ENCODE results near the gene GBGT1.

Gene GBGT1

DNA sequence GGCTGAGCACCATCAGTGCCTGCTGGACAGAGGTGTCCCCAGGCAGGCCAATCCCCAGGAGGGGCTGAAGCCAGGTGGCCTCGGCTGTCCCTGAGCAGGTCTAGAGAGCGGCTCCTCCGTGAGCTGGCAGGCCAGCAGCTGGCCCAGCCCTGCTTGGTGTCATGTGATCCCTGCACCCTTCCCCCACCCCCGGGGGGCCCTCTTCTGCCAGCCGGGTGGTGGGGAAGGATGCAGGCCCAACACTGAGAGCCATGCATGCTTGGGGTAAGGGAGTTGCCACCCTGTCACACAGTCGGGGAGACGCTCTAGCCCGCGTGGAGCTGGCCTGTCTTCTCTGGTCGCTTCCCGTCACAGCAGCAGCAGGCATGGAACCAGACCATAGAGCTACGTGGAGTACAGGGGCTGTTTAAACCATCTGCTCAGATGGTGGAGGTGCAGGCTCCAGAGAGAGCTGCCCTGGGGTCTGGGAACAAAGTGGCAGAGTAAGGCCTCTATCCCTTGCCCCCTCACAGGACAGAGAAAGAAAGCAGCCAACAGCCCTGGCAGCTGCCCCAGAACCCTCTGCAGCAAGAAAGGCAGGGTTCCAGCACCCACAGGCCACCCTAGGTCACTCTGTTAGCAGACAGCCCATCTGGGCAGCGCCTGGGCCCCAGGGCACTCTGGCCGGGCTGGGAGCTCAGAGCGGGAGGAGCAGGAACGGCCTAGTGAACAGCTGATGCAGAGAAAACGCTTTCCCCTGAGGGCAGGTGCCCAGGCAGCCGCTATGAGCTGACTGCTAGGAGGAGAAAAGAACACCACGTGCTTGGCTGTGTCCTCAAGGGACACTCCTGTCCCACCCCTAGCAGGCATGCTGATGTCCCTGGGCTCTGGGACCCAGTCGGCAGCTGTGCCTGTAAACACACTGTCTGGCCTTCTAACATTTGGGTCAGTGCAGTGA is 49.5 kb downstream of the GBGT1 start:
- no peak for DNase-seq (ENCODE audit: low read depth in 3 of 3)

DNA sequence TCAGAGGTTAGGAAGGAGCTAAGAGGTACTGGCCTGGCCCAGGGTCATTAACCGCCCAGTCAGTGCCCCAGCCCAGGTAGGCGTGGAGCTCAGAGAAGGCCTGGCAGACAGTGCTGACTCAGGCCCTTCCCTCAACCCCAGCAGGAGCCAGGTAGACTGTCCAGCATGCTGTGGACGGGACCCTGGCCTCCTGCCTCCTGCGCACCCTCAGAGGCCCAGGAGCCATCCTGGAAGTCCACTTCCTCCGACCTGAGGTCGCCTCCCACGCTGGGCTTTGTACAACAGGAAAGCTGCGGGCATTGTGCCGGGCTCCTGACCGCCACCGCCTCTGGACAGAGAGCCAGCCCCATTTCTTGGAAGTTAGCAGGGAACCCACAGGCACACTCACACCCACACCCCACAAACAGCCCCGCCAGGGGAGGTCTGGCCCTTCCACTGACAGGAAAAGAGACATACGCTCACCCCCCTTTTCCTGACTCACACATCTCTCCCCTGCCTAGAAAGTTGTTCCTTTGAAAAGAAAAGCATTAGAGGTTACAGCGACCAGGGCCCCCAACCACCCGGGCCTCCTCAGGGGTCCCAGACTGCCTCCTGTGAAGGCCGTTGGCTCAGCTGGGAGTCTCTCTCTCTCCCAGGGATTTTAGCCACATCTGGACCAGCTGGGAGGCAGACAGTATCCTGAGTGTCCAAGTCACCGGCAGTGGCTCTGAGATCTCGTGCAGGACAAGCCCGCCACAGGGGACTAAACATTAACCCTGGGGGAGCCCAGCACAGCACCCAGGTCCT is 50.4 kb downstream of the GBGT1 start:
- no peak for DNase-seq (ENCODE audit: low read depth in 3 of 3)

- DNase-seq (ENCODE audit: low read depth in 3 of 3), result no peak
Observed at GRCh38 chr9:133112663-133113026, 51.1 kb downstream of the GBGT1 start.

DNA sequence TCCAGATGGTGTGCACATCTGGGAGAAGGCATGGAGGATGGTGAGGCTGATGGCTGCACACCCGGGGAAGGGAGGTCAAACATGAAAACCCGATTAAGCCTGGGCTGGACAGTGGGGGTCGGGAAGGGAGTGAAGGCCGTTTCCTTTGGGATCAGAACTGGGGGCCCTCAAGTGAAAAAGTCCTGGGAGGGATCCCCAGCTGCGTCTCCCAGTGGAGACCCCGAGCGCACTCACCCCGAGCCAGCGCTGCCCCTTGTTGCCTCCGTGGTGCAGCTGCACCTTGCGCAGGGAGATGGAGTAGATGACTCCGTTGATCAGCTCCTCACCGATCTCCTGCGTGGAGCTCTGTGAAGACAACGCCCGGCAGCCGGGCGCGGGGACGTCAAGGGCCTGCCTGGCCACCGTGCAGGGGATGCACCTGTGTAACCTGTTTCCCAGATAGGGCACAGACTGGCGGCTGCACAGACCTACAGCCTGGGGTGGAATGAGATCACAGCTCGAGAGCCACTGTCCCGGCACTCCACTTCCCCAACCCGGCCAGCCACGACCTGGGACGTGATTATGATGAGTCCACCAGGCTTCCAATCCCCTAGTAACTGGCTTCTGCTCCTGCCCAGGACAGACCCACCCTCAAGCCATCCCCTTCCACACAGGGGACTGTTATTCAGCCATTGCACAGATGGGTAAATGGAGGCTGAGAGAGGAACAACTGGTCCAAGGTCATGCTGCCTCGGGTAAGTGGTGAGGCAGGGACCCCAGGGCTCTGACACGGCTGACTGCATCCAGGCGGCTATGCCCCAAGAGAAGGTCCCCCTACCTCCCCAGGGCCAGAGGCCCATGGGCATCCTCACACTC is 51.7 kb downstream of the GBGT1 start:
- DNase-seq (ENCODE audit: low read depth in 3 of 3), result no peak

DNA sequence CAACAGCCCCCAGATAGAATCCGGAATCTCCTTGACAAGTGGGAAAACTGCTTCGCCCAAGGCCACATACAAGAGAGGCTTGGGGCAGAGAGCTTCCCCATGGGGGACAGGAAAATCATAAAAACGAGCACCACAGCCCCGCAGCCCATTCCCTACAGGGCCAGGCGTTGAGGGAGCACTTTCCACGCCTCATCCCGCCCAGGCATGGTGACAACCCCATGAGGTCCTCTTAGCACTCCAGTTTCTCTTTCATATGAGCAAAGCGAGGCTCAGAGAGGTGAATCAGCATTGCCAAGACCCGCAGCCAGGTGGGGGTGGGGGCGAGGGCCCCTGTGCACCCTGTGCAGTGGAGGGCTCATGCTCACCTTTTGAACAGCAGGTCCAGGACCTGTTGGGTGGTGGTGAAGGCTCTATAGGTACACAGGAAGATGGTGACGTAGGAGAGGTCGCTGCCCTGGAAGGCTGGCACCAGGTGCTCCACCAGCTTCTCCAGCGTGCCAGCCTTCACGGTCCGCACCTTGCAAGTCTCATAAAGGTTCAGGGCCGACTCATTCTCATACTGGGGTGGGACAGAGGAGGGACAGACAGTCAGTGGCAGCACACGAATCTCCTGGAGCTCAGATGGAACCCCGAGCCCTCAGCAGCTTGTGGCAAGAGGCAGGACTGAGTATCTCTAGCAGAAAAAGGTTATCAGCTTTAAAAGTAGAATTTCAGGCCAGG is 53.6 kb downstream of the GBGT1 start:
- DNase-seq (ENCODE audit: low read depth in 3 of 3), result no peak

GRCh38 chr9:133108794-133109641 is 54.7 kb downstream of the GBGT1 start:
- DNase-seq (ENCODE audit: low read depth in 3 of 3), result no peak

DNA sequence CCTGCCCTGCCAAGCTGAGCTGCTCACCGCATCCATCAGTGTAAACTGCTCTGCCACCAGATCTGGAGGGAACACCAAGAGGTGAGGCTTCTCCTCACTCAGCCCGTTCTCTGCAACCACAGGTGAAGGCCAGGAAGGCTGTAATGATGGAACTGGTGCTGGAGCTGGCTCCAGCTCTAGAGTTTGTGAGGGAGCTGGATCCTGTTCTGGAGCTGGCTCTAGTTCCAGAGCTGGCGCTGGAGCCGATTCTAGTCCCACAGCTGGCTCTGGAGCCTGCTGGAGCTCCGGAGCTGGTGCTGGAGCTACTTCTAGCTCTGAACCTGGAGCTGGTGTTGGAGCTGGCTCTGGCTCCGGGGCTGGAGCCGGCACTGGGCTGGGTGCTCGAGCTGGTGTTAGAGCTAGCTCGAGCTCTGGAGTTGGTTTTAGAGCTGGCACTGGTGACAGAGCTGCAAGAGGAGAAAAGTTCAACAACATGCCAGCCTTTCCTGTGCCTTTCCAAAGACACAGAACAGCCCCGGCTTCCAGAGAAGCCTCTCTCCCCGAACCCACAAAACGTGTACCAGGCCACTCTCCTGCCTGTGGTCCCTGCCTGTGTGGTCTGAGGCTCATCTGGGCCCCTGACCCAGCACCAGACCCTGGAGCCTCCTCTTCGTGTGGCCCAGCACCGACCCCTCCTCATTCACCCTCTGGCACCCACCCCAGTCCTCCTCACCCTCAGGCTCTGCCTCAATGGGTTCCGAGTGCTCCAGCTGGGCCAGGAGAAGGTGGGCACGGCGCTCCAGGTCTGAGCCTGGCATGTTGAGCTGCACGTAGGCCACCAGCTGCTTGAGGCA is 55.5 kb downstream of the GBGT1 start:
- no peak for DNase-seq (ENCODE audit: low read depth in 3 of 3)

GRCh38 chr9:133107245-133107722 is 56.4 kb downstream of the GBGT1 start:
- no peak for DNase-seq (ENCODE audit: low read depth in 3 of 3)

- no peak for DNase-seq (ENCODE audit: low read depth in 3 of 3)
Observed at GRCh38 chr9:133106511-133107244, 57.0 kb downstream of the GBGT1 start.

- no peak for DNase-seq (ENCODE audit: low read depth in 3 of 3)
Observed at GRCh38 chr9:133105461-133105770, 58.3 kb downstream of the GBGT1 start.

- no peak for DNase-seq (ENCODE audit: low read depth in 3 of 3)
Observed at GRCh38 chr9:133104718-133105460, 58.8 kb downstream of the GBGT1 start.

DNA sequence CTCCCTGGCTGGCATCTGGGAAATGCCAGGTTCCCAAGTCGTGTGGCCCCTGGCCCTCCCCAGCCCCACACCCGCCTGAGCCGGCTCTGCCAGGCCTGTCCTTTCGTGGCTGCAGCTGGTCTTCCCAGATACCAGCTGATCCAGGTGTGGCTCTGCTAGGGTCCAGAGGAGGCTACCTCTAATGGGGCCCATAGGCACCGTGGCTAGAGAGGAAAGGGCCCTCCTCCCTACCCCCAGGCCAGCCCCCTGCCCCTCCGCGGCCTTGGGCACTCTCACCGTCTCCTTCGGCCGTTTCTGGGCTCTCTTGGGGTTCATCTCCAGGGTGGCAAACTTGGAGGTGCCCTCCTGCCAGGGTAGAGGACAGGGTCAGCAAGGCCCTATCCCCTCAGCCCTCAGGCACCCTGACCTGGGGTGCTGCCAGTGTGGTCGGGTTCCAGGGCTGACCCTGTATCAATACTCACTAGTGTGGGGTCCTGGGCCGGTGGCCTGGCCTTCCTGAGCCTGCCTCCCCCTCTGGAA is 59.7 kb downstream of the GBGT1 start:
- no peak for DNase-seq (ENCODE audit: low read depth in 3 of 3)

DNA sequence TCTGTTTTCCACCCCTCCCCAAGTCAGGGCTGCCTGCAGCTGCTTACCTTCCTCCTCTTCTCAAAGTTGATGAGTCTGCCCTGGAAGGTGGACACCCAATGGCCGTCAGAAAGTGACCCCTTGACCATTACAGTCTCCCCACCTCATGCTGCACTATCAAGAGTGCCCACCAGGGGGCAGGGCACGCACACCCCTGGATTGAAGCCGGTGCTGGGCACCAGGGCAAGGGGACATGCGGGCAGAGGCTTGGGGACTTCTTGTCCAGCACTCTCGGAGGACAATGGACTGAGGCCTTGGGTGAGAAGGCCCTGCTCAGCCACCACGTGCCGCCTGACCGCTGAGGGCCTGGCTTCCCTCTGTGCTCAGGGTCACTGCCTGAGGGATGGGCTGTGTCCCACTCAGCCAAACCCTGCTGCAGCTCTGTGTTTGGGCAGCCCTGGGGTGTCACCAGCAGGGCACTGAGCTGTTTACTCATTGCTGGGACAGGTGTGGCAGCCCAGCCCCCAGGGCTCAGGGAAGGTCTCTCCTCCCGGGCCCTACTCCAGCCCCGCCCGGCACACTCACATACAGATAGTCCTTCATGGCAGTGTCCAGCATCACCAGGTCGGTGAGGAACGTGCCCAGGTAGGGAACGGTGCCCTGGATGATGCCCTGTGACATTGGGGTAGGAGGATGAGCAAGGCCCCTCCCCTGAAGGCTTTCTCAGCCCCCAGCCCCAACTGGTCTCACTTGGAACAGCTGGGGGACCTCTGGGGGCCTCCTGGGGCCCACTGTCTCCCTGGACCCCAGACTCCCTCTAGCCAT is 60.3 kb downstream of the GBGT1 start:
- DNase-seq (ENCODE audit: low read depth in 3 of 3), result no peak
